Measurements from ENCODE around the gene HIRA. TPM values are rescaled to one million over a fixed set of nuclear protein-coding genes. Genes with fewer than 3 reads are reported as not detected.

Gene HIRA
- total RNA-seq, 1 experiment from 2014 or later, result 50.6 TPM

- no peaks in the 10 kb centered on the region for H3K27me3 ChIP-seq (replicated peaks; ENCODE audit: insufficient read depth, low read depth, low read length, poor library complexity)
- intact Hi-C loops (cut with micrococcal nuclease; ENCODE audit: unreplicated experiment), result no loop called here
- H3K36me3 ChIP-seq (ENCODE audit: insufficient read depth, low read length, poor library complexity, severe bottlenecking), result peaks cover 50% of the 10 kb centered on the region
- no peaks in the 10 kb centered on the region for H3K4me1 ChIP-seq (ENCODE audit: insufficient read depth, low read length, poor library complexity, severe bottlenecking)
- no peak for TF ChIP-seq EZH2 (IDR thresholded peaks at IDR 0.05; ENCODE audit: borderline replicate concordance, low read depth, low read length, poor library complexity, severe bottlenecking)
- no peak for TF ChIP-seq CTCF (conservative IDR thresholded peaks at IDR 0.05; ENCODE audit: low read depth, low read length)
- CTCF ChIA-PET, result no interaction called here
- no peaks in the 10 kb centered on the region for H3K9me3 ChIP-seq (ENCODE audit: low read depth, low read length, poor library complexity, severe bottlenecking)
- POLR2A ChIA-PET (ENCODE audit: low non-redundant PET), result no interaction called here
- no peak for DNase-seq (ENCODE audit: low spot score)
- no TSS peak for BruUV-seq (replicated peaks)
- no peak overlapping the region for H3K4me3 ChIP-seq (ENCODE audit: low read depth, low read length, poor library complexity, severe bottlenecking)
- no peak overlapping the region for H3K27ac ChIP-seq (ENCODE audit: low read depth, low read length, poor library complexity, severe bottlenecking)
Measured at GRCh38 chr22:19360300-19360792, 71.2 kb downstream of the HIRA start.

DNA sequence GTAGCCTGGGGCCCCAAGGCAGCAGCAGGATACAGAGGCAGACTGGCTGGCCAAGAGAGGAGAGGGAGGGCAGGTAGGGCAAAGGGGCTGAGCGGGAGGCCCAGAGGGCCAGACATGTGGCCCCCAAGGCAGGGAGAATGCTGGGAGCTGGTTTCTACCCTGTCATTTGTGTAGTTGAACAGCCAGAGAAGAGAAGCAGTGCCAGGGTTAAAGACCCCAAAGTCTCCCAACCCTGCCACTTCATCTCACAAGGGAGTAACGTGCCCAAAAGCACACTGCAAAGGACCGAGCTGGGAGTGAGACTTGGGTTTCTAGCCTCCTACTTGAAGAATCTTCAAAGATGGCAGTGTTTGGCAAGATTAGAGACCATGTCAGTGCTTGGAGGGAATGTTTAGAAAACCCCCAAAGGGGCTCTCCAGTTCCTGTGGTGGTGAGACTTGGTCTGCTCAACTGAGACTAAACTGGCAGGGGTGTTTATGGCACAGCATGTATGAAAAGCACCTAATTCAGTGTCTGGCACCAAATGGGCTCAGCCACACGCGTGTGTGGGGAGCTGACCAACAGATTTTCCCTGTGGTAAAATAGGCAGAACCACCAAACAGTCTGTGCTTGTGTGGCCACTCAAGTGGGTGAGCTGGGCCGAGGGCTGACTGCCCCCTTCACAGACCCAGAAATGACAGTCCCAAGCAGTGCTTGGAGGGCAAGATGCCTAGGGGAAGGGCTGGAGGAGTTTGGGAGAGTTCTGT, 71.8 kb downstream of the HIRA start:
- BruUV-seq (replicated peaks), result no TSS peak
- peaks cover 46% of the 10 kb centered on the region for H3K36me3 ChIP-seq (ENCODE audit: insufficient read depth, low read length, poor library complexity, severe bottlenecking)
- POLR2A ChIA-PET (ENCODE audit: low non-redundant PET), result no interaction called here
- TF ChIP-seq CTCF (conservative IDR thresholded peaks at IDR 0.05; ENCODE audit: low read depth, low read length) (no peak), EZH2 (IDR thresholded peaks at IDR 0.05; ENCODE audit: borderline replicate concordance, low read depth, low read length, poor library complexity, severe bottlenecking) (no peak)
- no peaks in the 10 kb centered on the region for H3K9me3 ChIP-seq (ENCODE audit: low read depth, low read length, poor library complexity, severe bottlenecking)
- CTCF ChIA-PET, result no interaction called here
- intact Hi-C loops (cut with micrococcal nuclease; ENCODE audit: unreplicated experiment), result no loop called here
- H3K27ac ChIP-seq (ENCODE audit: low read depth, low read length, poor library complexity, severe bottlenecking), result no peak overlapping the region
- no peak for DNase-seq (ENCODE audit: low spot score)
- no peaks in the 10 kb centered on the region for H3K4me1 ChIP-seq (ENCODE audit: insufficient read depth, low read length, poor library complexity, severe bottlenecking)
- H3K4me3 ChIP-seq (ENCODE audit: low read depth, low read length, poor library complexity, severe bottlenecking), result no peak overlapping the region
- H3K27me3 ChIP-seq (replicated peaks; ENCODE audit: insufficient read depth, low read depth, low read length, poor library complexity), result no peaks in the 10 kb centered on the region

GRCh38 chr22:19358703-19359553, 72.6 kb downstream of the HIRA start:
- ChIA-PET CTCF (no interaction called here), POLR2A (ENCODE audit: low non-redundant PET) (no interaction called here)
- H3K9me3 ChIP-seq (ENCODE audit: low read depth, low read length, poor library complexity, severe bottlenecking), result no peaks in the 10 kb centered on the region
- no peak for TF ChIP-seq EZH2 (IDR thresholded peaks at IDR 0.05; ENCODE audit: borderline replicate concordance, low read depth, low read length, poor library complexity, severe bottlenecking)
- TF ChIP-seq CTCF (conservative IDR thresholded peaks at IDR 0.05; ENCODE audit: low read depth, low read length), result no peak
- BruUV-seq (replicated peaks), result no TSS peak
- H3K27me3 ChIP-seq (replicated peaks; ENCODE audit: insufficient read depth, low read depth, low read length, poor library complexity), result no peaks in the 10 kb centered on the region
- intact Hi-C loops (cut with micrococcal nuclease; ENCODE audit: unreplicated experiment), result no loop called here
- no peak for DNase-seq (ENCODE audit: low spot score)
- H3K4me3 ChIP-seq (ENCODE audit: low read depth, low read length, poor library complexity, severe bottlenecking), result no peak overlapping the region
- H3K4me1 ChIP-seq (ENCODE audit: insufficient read depth, low read length, poor library complexity, severe bottlenecking), result no peaks in the 10 kb centered on the region
- H3K36me3 ChIP-seq (ENCODE audit: insufficient read depth, low read length, poor library complexity, severe bottlenecking), result peaks cover 47% of the 10 kb centered on the region
- no peak overlapping the region for H3K27ac ChIP-seq (ENCODE audit: low read depth, low read length, poor library complexity, severe bottlenecking)
